ENCODE results near the gene SESTD1. TPM values are rescaled to one million over a fixed set of nuclear protein-coding genes. Genes with fewer than 3 reads are reported as not detected.
"Not testable (repeated sequence)": the region's sequence is repeated elsewhere in the genome, so short reads cannot be mapped to it uniquely, and the experiment has no call there.

The SESTD1 gene
- total RNA-seq, 1 experiment from 2014 or later: 26.9 TPM

DNA sequence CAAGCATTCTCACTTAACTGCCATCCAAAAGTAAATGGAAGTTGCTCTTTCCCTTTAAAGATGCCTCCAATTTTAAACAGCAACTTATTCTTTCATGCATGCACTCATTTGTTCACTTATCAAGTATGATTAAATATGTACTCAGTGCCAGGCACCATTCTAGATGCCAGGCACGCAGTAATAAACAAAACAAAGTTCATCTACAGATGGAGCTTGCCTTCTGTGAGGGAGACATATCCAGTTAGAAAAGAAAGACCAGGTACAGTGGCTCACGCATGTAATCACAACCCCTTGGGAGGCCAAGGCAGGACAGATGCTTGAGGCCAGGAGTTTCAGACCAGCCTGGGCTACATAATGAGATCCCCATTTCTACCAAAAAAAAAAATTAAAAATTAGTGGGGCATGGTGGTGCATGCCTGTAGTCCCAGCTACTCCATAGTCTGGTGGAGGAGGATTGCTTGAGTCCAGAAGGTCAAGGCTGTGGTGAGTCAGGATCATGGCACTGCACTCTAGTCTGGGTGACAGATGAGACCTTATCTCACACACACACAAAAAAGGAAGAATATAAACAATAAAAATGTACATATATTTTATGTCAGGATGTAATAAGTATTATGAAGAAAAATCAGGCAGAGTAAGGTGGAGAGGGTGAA lies 195.5 kb downstream of the SESTD1 start:
- H3K36me3 ChIP-seq (ENCODE audit: insufficient read depth, low read length, poor library complexity, severe bottlenecking): no peaks in the 10 kb centered on the region

DNA sequence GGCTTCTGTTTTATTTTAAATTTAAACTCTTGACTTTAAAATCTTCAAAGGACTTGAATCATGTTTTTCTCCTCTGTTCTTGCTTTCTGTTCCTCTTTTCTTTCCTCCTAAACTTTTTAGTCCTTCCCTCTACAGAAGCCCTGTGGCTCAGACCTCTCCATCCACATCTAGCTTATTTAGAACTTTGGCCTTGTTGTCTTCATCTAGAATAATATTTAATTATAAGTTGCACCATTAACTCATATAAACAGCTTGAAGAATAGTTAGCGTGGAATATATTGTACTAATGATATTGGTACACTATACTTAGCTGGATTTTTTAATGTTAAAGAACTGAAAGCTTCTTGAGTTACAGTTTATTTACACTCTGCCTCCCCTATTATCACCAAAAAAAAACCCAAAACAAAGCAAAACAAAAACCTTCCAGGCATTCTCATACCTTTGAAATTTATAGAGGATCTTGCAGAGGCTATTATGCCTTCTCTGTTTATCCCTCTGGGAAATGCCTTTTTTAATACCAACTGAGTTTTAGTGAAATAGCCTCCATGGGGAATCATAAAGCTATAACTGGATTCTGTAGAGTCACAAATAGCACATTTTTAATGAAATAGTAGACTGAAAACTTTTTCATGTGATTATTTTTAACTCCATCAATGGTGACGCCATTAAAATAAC lies 205.5 kb downstream of the SESTD1 start:
- POLR2A ChIA-PET (ENCODE audit: low non-redundant PET): no interaction called here
- H3K4me3 ChIP-seq (ENCODE audit: low read depth, low read length, poor library complexity, severe bottlenecking): no peak overlapping the region
- H3K27me3 ChIP-seq (replicated peaks; ENCODE audit: insufficient read depth, low read depth, low read length, poor library complexity): no peaks in the 10 kb centered on the region
- no peak for DNase-seq (ENCODE audit: low spot score)
- intact Hi-C loops (cut with micrococcal nuclease; ENCODE audit: unreplicated experiment): no loop called here
- no peaks in the 10 kb centered on the region for H3K9me3 ChIP-seq (ENCODE audit: low read depth, low read length, poor library complexity, severe bottlenecking)
- no TSS peak for BruUV-seq (replicated peaks)
- TF ChIP-seq, protein P1, sequence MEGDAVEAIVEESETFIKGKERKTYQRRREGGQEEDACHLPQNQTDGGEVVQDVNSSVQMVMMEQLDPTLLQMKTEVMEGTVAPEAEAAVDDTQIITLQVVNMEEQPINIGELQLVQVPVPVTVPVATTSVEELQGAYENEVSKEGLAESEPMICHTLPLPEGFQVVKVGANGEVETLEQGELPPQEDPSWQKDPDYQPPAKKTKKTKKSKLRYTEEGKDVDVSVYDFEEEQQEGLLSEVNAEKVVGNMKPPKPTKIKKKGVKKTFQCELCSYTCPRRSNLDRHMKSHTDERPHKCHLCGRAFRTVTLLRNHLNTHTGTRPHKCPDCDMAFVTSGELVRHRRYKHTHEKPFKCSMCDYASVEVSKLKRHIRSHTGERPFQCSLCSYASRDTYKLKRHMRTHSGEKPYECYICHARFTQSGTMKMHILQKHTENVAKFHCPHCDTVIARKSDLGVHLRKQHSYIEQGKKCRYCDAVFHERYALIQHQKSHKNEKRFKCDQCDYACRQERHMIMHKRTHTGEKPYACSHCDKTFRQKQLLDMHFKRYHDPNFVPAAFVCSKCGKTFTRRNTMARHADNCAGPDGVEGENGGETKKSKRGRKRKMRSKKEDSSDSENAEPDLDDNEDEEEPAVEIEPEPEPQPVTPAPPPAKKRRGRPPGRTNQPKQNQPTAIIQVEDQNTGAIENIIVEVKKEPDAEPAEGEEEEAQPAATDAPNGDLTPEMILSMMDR (conservative IDR thresholded peaks at IDR 0.05; ENCODE audit: low read depth, low read length): no peak
- TF ChIP-seq EZH2 (IDR thresholded peaks at IDR 0.05; ENCODE audit: borderline replicate concordance, low read depth, low read length, poor library complexity, severe bottlenecking): no peak
- no peaks in the 10 kb centered on the region for H3K4me1 ChIP-seq (ENCODE audit: insufficient read depth, low read length, poor library complexity, severe bottlenecking)
- H3K27ac ChIP-seq (ENCODE audit: low read depth, low read length, poor library complexity, severe bottlenecking): no peak overlapping the region
- CTCF ChIA-PET: no interaction called here
- H3K36me3 ChIP-seq (ENCODE audit: insufficient read depth, low read length, poor library complexity, severe bottlenecking): no peaks in the 10 kb centered on the region

More for the DNA sequence above, 195.5 kb downstream of the SESTD1 start:
- Histone ChIP-seq H3K4me1 (ENCODE audit: insufficient read depth, low read length, poor library complexity, severe bottlenecking) (no peaks in the 10 kb centered on the region), H3K4me3 (ENCODE audit: low read depth, low read length, poor library complexity, severe bottlenecking) (no peak overlapping the region), H3K9me3 (ENCODE audit: low read depth, low read length, poor library complexity, severe bottlenecking) (no peaks in the 10 kb centered on the region), H3K27ac (ENCODE audit: low read depth, low read length, poor library complexity, severe bottlenecking) (no peak overlapping the region), H3K27me3 (replicated peaks; ENCODE audit: insufficient read depth, low read depth, low read length, poor library complexity) (no peaks in the 10 kb centered on the region)
- no TSS peak for BruUV-seq (replicated peaks)
- CTCF ChIA-PET: no interaction called here
- POLR2A ChIA-PET (ENCODE audit: low non-redundant PET): no interaction called here
- intact Hi-C loops (cut with micrococcal nuclease; ENCODE audit: unreplicated experiment): no loop called here
- TF ChIP-seq, protein P1 (conservative IDR thresholded peaks at IDR 0.05; ENCODE audit: low read depth, low read length): no peak
- TF ChIP-seq EZH2 (IDR thresholded peaks at IDR 0.05; ENCODE audit: borderline replicate concordance, low read depth, low read length, poor library complexity, severe bottlenecking): no peak
- no peak for DNase-seq (ENCODE audit: low spot score)

DNA sequence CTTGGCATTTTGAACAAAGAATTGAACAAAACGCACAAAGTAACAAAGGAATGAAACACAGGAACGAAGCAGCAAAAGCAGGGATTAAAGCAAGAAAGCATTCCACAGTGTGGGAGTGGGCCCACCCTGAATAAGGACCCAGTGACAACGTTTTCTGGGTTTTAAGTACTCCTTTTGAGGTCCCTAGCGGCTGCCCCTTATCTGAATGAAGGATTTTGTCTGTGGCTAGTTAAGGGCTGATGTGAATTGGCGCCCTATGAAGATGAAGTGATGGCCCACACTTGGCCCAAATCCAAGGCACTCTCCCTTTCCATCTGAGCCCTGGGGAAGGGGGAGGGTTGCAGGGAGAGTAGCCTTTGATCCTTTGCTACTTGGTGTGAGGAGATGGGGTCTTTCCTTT lies 206.9 kb downstream of the SESTD1 start:
- Histone ChIP-seq H3K4me1 (ENCODE audit: insufficient read depth, low read length, poor library complexity, severe bottlenecking) (no peaks in the 10 kb centered on the region), H3K4me3 (ENCODE audit: low read depth, low read length, poor library complexity, severe bottlenecking) (no peak overlapping the region), H3K27me3 (replicated peaks; ENCODE audit: insufficient read depth, low read depth, low read length, poor library complexity) (no peaks in the 10 kb centered on the region), H3K36me3 (ENCODE audit: insufficient read depth, low read length, poor library complexity, severe bottlenecking) (no peaks in the 10 kb centered on the region), H3K27ac (ENCODE audit: low read depth, low read length, poor library complexity, severe bottlenecking) (no peak overlapping the region), H3K9me3 (ENCODE audit: low read depth, low read length, poor library complexity, severe bottlenecking) (no peaks in the 10 kb centered on the region)
- TF ChIP-seq, protein P1 (conservative IDR thresholded peaks at IDR 0.05; ENCODE audit: low read depth, low read length): no peak
- TF ChIP-seq EZH2 (IDR thresholded peaks at IDR 0.05; ENCODE audit: borderline replicate concordance, low read depth, low read length, poor library complexity, severe bottlenecking): no peak
- no TSS peak for BruUV-seq (replicated peaks)
- DNase-seq (ENCODE audit: low spot score): no peak
- ChIA-PET POLR2A (ENCODE audit: low non-redundant PET) (no interaction called here), CTCF (no interaction called here)
- intact Hi-C loops (cut with micrococcal nuclease; ENCODE audit: unreplicated experiment): no loop called here

DNA sequence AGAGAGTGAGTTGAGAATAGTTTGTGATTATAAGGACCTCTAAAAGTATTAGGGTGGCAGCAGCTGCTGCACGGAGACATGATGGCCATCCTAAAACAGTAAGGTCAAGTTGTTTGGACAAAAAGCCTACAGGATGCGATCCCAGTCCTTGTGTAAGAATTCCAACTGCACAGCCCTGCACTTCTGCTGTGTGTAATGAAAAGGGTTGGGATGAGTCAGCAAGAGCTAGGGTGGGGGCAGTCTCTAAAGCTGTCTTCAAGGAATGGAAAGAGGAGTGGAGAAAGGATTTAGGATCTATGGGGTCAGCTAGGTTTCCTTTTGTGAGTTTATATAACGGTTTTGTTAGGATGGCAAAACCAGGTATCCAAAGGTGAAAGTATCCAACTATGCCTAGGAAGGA lies 211.1 kb downstream of the SESTD1 start:
- BruUV-seq (replicated peaks); H3K4me3 ChIP-seq (ENCODE audit: low read depth, low read length, poor library complexity, severe bottlenecking); H3K4me1 ChIP-seq (ENCODE audit: insufficient read depth, low read length, poor library complexity, severe bottlenecking); H3K27me3 ChIP-seq (replicated peaks; ENCODE audit: insufficient read depth, low read depth, low read length, poor library complexity); H3K27ac ChIP-seq (ENCODE audit: low read depth, low read length, poor library complexity, severe bottlenecking); DNase-seq (ENCODE audit: low spot score); intact Hi-C loops (cut with micrococcal nuclease; ENCODE audit: unreplicated experiment); H3K36me3 ChIP-seq (ENCODE audit: insufficient read depth, low read length, poor library complexity, severe bottlenecking); POLR2A ChIA-PET (ENCODE audit: low non-redundant PET); H3K9me3 ChIP-seq (ENCODE audit: low read depth, low read length, poor library complexity, severe bottlenecking); CTCF ChIA-PET: not testable (repeated sequence)

Measured in A673 (cell line).